HTERT RPE-1 (cell line): ENCODE data around the gene TNS3.
"Not testable (repeated sequence)": the region's sequence is repeated elsewhere in the genome, so short reads cannot be mapped to it uniquely, and the experiment has no call there.

Experiments
- in situ Hi-C: fragments of 300-500 bp; cut with MboI; formaldehyde crosslinking; loops from 4 replicates; pipeline ENCODE4 v1.14.3; 2020; ENCODE audit warnings: low sequenced_read_pairs

TNS3 gene

DNA sequence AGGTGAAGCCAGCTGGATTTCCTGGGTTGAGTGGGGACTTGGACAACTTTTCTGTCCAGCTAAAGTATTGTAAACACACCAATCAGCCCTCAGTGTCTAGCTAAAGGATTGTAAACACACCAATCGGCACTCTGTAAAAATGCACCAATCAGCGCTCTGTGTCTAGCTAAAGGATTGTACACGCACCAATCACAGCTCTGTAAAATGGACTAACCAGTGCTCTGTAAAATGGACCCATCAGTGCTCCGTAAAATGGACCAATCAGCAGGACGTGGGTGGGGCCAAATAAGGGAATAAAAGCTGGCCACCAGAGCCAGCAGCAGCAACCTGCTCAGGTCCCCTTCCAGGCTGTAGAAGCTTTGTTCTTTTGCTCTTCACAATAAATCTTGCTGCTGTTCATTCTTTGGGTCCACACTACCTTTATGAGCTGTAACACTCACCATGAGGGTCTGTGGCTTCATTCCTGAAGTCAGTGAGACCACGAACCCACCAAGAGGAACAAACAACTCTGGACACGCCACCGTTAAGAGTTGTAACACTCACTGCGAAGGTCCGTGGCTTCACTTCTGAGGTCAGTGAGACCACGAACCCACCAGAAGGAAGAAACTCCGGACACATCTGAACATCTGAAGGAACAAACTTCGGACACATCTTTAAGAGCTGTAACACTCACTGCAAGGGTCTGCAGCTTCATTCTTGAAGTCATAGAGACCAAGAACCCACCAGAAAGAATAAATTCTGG, 21.8 kb upstream of the TNS3 start:
- in situ Hi-C loops = not testable (repeated sequence)

DNA sequence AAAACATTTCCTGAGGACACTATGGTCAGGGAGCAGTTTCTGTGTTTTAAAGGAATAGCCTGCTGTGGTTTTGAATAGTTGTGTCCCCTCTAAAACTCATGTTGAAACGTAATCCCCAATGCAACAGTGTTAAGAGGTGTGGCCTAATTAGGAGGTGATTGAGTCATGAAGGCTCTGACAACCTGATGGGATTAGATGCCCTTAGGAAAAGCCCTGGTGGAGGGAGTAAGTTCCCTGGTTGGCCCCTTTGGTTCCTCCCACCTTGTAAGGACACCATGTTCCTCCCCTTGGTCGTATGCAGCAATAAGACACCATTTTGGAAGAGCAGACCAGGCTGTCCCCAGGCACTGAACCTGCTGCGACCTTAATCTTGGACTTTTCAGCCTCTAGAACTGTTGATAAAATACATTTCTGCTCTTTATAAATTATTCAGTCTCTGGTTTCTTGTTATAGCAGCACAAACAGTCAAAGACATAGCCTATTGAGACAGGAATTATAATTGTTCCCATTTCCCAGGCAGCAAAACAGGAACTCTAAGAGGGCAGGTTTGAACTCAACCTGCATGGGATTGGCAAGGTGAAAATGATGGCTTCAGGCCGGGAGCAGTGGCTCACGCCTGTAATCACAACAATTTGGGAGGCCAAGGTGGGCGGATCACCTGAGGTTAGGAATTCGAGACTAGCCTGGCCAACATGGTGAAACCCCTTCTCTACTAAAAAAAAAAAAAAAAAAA, 20.5 kb upstream of the TNS3 start:
- in situ Hi-C loops = no loop called here

DNA sequence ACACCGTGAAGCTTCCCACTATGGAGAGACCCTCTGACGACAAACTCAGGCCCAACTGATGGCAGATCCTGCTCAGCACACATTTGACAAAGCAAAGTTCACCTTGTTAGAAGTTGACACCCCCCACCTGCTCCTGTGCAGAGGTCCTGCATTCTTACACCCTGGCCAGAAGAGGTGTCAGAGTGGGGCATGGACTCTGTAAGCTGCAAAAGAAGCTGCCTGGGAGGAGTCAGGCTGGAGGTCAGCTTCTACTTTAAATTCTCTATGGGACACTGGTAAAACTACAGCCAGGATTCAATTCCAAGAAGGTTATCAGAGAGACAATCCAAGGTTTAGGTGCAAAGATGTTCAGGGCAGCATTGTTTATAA, 20.0 kb upstream of the TNS3 start:
- in situ Hi-C loops = no loop called here

GRCh38 chr7:47601119-47601880, 19.4 kb upstream of the TNS3 start:
- in situ Hi-C loops = no loop called here

DNA sequence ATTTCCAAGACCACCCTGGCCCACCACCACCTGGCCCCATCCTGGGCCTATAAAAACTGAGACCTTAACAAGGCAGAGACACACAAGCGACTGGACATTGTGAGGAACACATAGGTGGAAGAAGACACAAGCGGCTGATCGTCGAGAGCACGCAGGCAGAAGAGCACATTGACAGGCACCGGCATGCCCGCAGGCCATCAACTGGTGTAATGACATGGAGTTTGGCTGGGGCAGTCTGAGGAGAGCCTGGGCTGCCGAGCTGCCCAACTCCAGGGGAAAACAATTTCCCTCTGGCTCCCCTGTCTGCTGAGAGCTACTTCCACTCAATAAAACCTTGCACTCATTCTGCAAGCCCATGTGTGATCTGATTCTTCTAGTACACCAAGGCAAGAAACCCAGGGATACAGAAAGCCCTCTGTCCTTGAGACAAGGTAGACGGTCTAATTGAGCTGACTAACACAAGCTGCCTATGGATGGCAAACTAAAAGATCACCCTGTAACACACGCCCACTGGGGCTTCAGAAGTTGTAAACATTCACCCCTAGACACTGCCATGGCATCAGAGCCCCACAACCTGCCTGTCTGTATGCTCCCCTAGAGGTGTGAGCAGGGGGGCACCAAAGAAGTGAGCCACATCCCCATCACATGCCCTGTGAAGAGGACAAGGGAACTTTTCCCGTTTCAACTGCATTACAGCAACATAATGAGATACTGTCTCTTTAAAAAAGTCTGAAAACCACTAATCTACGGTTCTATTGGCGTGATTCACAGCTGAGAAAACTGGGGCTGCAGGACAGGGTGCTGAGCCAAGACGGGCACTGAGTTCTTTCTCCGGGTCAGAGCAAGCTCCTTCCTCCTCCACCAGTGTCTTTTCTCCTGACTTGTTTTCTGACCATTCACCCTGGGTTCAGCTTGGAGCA, 18.5 kb upstream of the TNS3 start:
- in situ Hi-C loops = no loop called here

DNA sequence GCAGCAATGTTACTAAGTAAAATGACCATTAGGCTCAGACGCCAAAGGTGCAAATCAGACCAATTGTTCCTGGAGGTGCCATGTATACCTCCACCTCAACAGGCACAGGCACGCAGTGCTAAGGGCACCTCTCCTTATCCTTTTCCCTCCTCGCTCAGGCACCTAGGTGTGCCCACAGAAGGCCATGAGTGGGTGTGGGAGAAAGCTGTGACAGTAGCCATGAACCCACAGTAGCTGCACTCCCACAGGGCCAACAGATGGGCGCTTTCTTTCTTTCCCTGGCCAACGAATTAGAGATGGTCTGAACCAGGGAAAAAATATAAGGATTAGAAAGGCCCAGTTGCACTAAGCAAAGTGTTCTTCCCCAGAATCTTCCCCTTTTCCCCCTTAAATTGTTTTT, 15.5 kb upstream of the TNS3 start:
- in situ Hi-C loops = no loop called here

GRCh38 chr7:47596502-47597202, 14.7 kb upstream of the TNS3 start:
- in situ Hi-C loops = no loop called here

- in situ Hi-C loops = no loop called here
Measured at GRCh38 chr7:47594406-47594805, 12.5 kb upstream of the TNS3 start.

- in situ Hi-C loops = no loop called here
Measured at GRCh38 chr7:47591655-47592572, 10.0 kb upstream of the TNS3 start.

GRCh38 chr7:47591089-47591654, 9.3 kb upstream of the TNS3 start:
- in situ Hi-C loops = no loop called here

GRCh38 chr7:47590215-47590614, 8.3 kb upstream of the TNS3 start:
- in situ Hi-C loops = not testable (repeated sequence)

GRCh38 chr7:47588704-47589225, 6.9 kb upstream of the TNS3 start:
- in situ Hi-C loops = no loop called here

DNA sequence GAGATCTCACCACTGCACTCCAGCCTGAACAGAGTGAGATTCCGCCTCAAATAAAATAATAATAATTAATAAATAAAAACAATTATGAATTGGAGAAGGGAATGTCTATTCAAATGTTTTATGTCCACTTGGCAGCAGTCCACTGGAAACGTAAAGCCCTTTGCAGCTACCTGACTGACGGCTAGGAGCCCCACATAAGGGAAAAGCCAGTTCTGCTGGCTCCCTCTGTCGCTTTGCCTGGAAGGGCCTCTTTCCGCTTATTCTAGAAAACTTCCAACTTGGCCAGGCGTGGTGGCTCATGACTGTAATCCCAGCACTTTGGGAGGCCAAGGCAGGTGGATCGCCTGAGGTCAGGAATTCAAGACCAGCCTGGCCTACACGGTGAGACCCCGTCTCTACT, 6.1 kb upstream of the TNS3 start:
- in situ Hi-C loops = no loop called here

DNA sequence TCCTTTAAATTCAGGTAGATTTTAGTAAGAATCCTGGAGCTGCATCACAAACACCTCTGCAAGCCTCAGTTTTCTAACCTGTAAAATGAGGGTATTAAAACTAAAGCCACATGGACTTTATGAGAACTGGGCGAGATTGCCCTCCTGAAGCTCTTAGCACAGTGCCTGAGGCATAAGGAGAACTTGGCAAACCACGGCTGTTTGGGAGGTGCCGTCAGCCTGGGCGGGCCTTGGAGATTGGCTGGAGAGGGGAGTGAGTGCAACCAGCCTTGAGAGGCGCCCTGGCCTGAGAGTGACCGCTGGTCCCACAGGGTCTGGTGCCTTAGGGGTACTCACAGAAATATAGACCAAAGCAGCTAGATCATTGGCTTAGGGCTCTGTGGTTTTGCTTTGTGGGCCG, 5.4 kb upstream of the TNS3 start:
- in situ Hi-C loops = no loop called here

- in situ Hi-C loops = no loop called here
Measured at GRCh38 chr7:47586925-47587324, 5.0 kb upstream of the TNS3 start.

DNA sequence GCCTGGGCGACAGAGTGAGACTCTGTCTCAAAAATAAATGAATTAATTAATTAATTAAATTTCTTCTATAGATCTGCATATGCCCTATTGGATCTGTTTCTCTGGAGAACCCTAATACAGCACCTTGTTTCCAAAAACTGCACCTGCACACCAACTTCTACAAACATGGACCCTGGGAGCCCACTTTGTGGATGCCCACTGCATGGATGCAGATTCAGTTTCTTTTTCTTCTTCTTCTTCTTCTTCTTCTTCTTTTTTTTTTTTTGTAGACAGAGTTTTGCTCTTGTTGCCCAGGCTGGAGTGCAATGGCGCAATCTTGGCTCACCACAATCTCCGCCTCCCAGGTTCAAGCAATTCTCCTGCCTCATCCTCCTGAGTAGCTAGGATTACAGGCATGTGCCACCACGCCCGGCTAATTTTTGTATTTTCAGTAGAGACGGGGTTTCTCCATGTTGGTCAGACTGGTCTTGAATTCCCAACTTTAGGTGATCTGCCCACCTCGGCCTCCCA, 4.3 kb upstream of the TNS3 start:
- in situ Hi-C loops = not testable (repeated sequence)

- in situ Hi-C loops = no loop called here
Measured at GRCh38 chr7:47584536-47584895, 2.6 kb upstream of the TNS3 start.

DNA sequence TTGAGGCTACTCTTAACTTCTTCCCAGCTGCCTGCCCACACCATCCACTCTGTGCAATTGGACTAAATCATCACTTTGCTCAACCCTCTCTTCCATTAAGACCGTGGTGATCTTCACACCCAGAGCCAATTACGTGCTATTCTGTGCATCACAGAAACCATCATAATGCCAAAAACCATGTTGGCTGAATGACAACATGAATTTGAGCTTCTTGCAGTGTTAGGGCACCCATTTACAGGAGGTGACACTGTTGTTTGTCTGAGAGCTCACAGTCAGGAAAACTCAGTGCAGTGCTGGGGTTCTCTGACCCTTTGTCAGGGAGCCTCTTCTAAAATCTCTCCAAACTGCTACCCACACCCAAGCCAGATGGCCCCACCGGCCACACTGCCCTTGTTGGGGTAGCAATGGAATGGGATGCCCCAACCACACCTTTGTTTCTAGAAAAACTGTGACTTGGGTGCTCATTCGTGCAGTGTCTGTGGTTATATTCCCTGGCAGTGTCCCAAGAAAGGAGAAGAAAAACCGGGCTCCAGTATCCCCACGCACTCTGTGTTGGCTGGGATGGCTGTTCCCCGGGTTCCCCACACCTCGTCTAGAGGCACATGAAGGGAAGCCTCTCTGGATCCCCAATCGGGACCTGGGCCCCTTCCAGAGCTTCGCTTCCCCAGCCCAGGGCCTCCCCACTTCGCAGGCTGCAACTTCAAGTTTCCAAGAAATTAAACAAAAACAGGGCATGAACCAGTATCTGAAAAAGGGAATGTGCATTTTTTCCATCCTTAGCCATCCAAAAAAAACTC, 2.0 kb upstream of the TNS3 start:
- in situ Hi-C loops = no loop called here
